ENCODE data around the gene TMPRSS4. TPM values are rescaled to one million over a fixed set of nuclear protein-coding genes. Genes with fewer than 3 reads are reported as not detected.

TMPRSS4 gene
- polyA plus RNA-seq, 1 experiment: not detected

DNA sequence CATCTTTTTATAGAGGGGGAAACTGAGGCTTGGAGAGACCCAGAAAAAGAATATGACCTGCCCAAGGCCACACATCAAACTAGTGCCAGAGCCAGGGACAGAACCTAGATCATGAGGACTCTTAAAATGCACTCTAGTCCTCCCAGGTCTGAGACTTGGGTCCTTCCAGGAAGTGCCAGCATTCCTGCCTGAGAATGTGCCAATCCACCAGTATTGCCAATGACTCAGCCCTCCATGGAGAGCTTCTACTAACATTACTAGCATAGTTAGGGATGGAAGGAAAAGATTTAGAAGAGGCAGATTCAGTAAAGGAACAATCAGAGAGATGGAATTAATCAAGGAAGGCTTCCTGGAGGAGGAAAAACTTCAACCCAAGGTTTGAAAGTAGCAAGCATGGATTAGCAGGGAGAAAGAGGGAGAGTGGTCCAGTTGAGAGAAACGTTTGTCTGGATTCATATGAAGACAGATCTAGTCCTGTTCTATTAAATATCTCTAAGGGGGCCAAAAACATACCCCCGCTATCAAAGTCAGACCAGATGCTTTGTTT lies 30.0 kb downstream of the TMPRSS4 start:
- ChIA-PET CTCF (interaction anchor here (0.8 kb wide), 1 partner anchor 681 kb away, joined by 3 read pairs; no protein-coding TSS in a partner anchor), POLR2A (no interaction called here)
- peaks cover 3% of the 10 kb centered on the region for H3K27me3 ChIP-seq (ENCODE audit: control insufficient read depth, insufficient read depth, low read length)
- DNase-seq (ENCODE audit: low read depth, low spot score): no peak
- H3K9me3 ChIP-seq (ENCODE audit: control insufficient read depth, insufficient read depth, low read length): no peaks in the 10 kb centered on the region
- TF ChIP-seq, protein P1, sequence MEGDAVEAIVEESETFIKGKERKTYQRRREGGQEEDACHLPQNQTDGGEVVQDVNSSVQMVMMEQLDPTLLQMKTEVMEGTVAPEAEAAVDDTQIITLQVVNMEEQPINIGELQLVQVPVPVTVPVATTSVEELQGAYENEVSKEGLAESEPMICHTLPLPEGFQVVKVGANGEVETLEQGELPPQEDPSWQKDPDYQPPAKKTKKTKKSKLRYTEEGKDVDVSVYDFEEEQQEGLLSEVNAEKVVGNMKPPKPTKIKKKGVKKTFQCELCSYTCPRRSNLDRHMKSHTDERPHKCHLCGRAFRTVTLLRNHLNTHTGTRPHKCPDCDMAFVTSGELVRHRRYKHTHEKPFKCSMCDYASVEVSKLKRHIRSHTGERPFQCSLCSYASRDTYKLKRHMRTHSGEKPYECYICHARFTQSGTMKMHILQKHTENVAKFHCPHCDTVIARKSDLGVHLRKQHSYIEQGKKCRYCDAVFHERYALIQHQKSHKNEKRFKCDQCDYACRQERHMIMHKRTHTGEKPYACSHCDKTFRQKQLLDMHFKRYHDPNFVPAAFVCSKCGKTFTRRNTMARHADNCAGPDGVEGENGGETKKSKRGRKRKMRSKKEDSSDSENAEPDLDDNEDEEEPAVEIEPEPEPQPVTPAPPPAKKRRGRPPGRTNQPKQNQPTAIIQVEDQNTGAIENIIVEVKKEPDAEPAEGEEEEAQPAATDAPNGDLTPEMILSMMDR (IDR thresholded peaks at IDR 0.05; ENCODE audit: low read depth, low read length): no peak
- no peak overlapping the region for H3K4me3 ChIP-seq (ENCODE audit: low read depth, low read length)
- no peak overlapping the region for H3K27ac ChIP-seq (ENCODE audit: low read depth, low read length)

DNA sequence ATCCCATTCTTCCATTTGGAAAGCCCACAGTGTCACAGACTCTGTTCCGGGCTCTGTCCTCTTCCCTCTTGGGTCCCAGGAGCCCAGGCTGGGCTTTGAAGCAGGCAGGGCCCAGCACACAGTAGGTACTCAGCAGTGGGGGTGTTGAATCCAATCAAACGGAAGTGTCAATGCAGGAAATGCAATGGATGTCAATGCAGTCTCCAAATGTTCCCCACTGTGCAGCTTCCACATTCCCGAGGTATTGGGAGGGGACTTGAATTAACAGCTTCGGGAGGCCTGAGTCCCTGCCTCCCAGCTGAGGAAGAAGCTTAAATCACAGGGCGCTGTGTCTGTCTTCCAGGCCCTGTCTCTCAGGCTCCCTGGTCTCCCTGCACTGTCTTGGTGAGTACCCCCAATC lies 31.6 kb downstream of the TMPRSS4 start:
- Histone ChIP-seq H3K27ac (ENCODE audit: low read depth, low read length) (no peak overlapping the region), H3K27me3 (ENCODE audit: control insufficient read depth, insufficient read depth, low read length) (peaks cover 5% of the 10 kb centered on the region), H3K4me3 (ENCODE audit: low read depth, low read length) (no peak overlapping the region), H3K9me3 (ENCODE audit: control insufficient read depth, insufficient read depth, low read length) (no peaks in the 10 kb centered on the region)
- ChIA-PET CTCF (no interaction called here), POLR2A (no interaction called here)
- TF ChIP-seq, protein P1 (IDR thresholded peaks at IDR 0.05; ENCODE audit: low read depth, low read length): no peak
- no peak for DNase-seq (ENCODE audit: low read depth, low spot score)

DNA sequence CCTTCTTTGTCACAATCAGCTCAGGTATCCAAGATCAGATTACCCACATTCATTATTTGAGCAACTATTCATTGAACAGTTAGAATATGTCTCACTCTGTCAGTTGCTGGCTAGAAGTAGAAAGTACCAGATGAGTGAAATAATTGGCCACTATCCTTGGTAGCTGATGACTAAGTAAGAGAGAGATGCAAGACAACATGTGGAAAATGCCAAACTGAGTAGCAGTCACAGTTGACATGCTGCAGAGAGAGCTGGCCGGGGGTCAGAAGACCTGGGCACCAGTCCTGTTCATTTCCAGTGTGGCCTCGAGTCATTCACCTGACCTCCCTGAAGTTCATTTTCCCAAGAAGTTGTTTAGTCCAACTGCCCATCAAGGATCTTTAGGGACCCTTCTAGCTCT lies 32.4 kb downstream of the TMPRSS4 start:
- TF ChIP-seq, protein P1 (IDR thresholded peaks at IDR 0.05; ENCODE audit: low read depth, low read length): no peak
- Histone ChIP-seq H3K27me3 (ENCODE audit: control insufficient read depth, insufficient read depth, low read length) (peaks cover 7% of the 10 kb centered on the region), H3K27ac (ENCODE audit: low read depth, low read length) (no peak overlapping the region), H3K9me3 (ENCODE audit: control insufficient read depth, insufficient read depth, low read length) (no peaks in the 10 kb centered on the region), H3K4me3 (ENCODE audit: low read depth, low read length) (no peak overlapping the region)
- CTCF ChIA-PET: interaction anchor here (1.8 kb wide), 1 partner anchor 63 kb away, joined by 4 read pairs; no protein-coding TSS in a partner anchor
- DNase-seq (ENCODE audit: low read depth, low spot score): no peak
- POLR2A ChIA-PET: no interaction called here

DNA sequence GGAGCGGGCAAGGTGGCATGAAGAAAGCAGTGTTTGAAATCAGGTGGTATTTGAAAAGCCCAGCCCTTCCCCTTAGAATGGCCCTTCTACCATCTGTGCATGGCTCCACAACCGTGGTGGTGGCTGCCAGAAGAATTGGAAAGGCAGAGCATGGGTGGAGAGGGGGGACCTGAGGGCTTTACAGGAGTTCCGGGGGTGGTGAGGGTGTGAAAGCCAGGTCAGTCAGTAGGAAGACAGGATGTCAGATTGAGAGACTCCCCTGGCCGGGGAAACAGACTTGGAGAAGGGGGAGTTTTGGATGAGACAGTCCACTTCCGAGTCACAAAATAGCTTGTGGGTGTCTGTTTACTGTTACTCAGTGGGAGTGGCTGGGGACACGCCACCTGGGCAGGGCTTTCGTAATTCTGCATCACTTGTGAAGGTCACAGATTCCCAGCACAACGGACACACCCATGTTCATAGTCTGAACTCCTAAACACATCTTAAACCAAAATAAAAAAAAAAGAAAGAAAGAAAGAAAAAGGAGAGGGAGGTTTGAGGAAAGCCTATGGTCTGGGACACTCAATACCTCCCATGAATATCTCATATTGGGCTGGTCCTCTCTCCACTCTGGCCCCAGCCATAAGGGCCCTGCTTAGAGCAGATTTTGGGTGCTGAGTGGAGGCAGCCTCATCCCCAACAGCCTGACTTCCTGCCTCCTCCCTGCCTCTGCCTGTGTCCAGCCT lies 34.3 kb downstream of the TMPRSS4 start:
- peaks cover 7% of the 10 kb centered on the region for H3K27me3 ChIP-seq (ENCODE audit: control insufficient read depth, insufficient read depth, low read length)
- TF ChIP-seq, protein P1 (IDR thresholded peaks at IDR 0.05; ENCODE audit: low read depth, low read length): no peak
- POLR2A ChIA-PET: no interaction called here
- no peak overlapping the region for H3K27ac ChIP-seq (ENCODE audit: low read depth, low read length)
- no peak for DNase-seq (ENCODE audit: low read depth, low spot score)
- CTCF ChIA-PET: interaction anchor here (1.8 kb wide), 1 partner anchor 61 kb away, joined by 4 read pairs; no protein-coding TSS in a partner anchor
- no peak overlapping the region for H3K4me3 ChIP-seq (ENCODE audit: low read depth, low read length)
- H3K9me3 ChIP-seq (ENCODE audit: control insufficient read depth, insufficient read depth, low read length): no peaks in the 10 kb centered on the region

DNA sequence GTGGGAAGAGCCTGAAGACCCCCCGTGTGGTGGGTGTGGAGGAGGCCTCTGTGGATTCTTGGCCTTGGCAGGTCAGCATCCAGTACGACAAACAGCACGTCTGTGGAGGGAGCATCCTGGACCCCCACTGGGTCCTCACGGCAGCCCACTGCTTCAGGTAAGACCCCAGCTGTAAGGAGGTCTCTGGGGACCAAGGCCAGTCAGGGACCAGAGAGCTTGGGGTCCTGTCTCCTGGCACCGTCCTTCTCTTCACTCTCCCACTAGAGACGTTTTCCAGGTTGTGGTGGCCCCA lies 34.8 kb downstream of the TMPRSS4 start:
- Histone ChIP-seq H3K27ac (ENCODE audit: low read depth, low read length) (no peak overlapping the region), H3K27me3 (ENCODE audit: control insufficient read depth, insufficient read depth, low read length) (peaks cover 7% of the 10 kb centered on the region), H3K4me3 (ENCODE audit: low read depth, low read length) (no peak overlapping the region), H3K9me3 (ENCODE audit: control insufficient read depth, insufficient read depth, low read length) (no peaks in the 10 kb centered on the region)
- ChIA-PET POLR2A (no interaction called here), CTCF (no interaction called here)
- TF ChIP-seq, protein P1 (IDR thresholded peaks at IDR 0.05; ENCODE audit: low read depth, low read length): no peak
- DNase-seq (ENCODE audit: low read depth, low spot score): no peak

All from AG04450 (cell line).